RWPE1 (cell line): ENCODE measurements around the gene PRMT9.

Experiments
- CTCF ChIA-PET: fragments of 350-600 bp; sonication (Branson Sonifier 250); formaldehyde crosslinking; extraction: SDS; loops from one replicate; lab custom pipeline; 2021; lab: Yijun Ruan, JAX
- POLR2A ChIA-PET: fragments of 400-600 bp; formaldehyde crosslinking; extraction: SDS; loops from one replicate; lab custom pipeline; 2020; ENCODE audit warnings: antibody characterized with exemption; ENCODE audit not compliant: low non-redundant PET; lab: Yijun Ruan, JAX
- DNase-seq: peaks from one replicate; pipeline ENCODE4 v3.0.0; 2012; ENCODE audit warnings: low spot score
- H3K27ac ChIP-seq: fragments of 450-650 bp; 2 replicates; pipeline ENCODE4 v1.5.1; 2017
- TF ChIP-seq, protein P1 (sequence below): fragments of 450-650 bp; conservative IDR thresholded peaks from 2 replicates; pipeline ENCODE4 v1.5.1; 2017; ENCODE audit warnings: low read depth, mild to moderate bottlenecking

The PRMT9 gene

DNA sequence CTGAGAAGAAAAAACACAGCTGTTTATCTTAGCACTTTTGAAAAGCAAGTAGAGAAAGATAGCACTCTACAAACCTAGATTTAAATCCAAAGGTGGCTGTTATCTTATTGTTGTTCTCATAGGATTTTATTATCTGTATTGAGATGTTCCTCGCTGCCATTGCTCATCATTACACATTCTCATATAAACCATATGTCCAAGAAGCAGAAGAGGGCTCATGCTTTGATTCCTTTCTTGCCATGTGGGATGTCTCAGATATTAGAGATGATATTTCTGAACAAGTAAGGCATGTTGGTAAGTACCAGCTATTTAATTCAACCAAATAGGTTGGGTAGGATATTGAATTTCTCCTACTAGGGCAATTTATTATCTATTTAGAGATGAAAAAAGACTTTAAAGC, 50.3 kb downstream of the PRMT9 start:
- H3K27ac ChIP-seq = no peak overlapping the region
- TF ChIP-seq, protein P1, sequence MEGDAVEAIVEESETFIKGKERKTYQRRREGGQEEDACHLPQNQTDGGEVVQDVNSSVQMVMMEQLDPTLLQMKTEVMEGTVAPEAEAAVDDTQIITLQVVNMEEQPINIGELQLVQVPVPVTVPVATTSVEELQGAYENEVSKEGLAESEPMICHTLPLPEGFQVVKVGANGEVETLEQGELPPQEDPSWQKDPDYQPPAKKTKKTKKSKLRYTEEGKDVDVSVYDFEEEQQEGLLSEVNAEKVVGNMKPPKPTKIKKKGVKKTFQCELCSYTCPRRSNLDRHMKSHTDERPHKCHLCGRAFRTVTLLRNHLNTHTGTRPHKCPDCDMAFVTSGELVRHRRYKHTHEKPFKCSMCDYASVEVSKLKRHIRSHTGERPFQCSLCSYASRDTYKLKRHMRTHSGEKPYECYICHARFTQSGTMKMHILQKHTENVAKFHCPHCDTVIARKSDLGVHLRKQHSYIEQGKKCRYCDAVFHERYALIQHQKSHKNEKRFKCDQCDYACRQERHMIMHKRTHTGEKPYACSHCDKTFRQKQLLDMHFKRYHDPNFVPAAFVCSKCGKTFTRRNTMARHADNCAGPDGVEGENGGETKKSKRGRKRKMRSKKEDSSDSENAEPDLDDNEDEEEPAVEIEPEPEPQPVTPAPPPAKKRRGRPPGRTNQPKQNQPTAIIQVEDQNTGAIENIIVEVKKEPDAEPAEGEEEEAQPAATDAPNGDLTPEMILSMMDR = no peak
- no peak for DNase-seq
- POLR2A ChIA-PET = no interaction called here
- CTCF ChIA-PET = interaction anchor here (0.7 kb wide), 1 partner anchor 11 kb away, joined by 3 read pairs; no protein-coding TSS in a partner anchor

DNA sequence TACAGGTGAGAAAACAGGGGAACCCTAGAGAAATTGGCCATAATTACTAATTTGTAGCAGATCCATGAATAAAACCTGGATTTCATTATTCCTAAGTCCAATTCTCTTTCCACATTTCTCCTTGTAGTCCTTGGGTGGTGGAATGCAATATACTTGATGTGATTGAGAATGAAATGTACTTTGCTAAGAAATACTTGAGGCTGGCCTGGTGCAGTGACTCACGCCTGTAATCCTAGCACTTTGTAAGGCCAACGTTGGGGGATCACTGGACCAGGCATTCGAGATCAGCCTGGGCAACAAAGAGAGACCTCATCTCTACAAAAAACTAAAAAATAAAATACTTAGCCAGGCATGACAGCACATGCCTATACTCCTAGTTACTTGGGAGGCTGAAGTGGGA, 50.9 kb downstream of the PRMT9 start:
- DNase-seq = no peak
- H3K27ac ChIP-seq = no peak overlapping the region
- CTCF ChIA-PET = no interaction called here
- TF ChIP-seq, protein P1 = no peak
- POLR2A ChIA-PET = no interaction called here

GRCh38 chr4:147629783-147630730, 53.9 kb downstream of the PRMT9 start:
- ChIA-PET POLR2A (no interaction called here), CTCF (interaction anchor here (1.0 kb wide), 1 partner anchor 237 kb away, joined by 5 read pairs; no protein-coding TSS in a partner anchor)

GRCh38 chr4:147628415-147628814, 55.5 kb downstream of the PRMT9 start:
- H3K27ac ChIP-seq = no peak overlapping the region
- ChIA-PET POLR2A (no interaction called here), CTCF (no interaction called here)
- TF ChIP-seq, protein P1 = no peak
- no peak for DNase-seq

More at GRCh38 chr4:147629783-147630730, 53.9 kb downstream of the PRMT9 start:
- H3K27ac ChIP-seq = no peak overlapping the region
- DNase-seq = no peak
- TF ChIP-seq, protein P1 = no peak

GRCh38 chr4:147626903-147627302, 57.1 kb downstream of the PRMT9 start:
- ChIA-PET CTCF (no interaction called here), POLR2A (no interaction called here)
- H3K27ac ChIP-seq = no peak overlapping the region
- no peak for DNase-seq
- TF ChIP-seq, protein P1 = no peak

- CTCF ChIA-PET = no interaction called here
- POLR2A ChIA-PET = no interaction called here
- no peak for DNase-seq
- TF ChIP-seq, protein P1 = no peak
- no peak overlapping the region for H3K27ac ChIP-seq
Measured at GRCh38 chr4:147625733-147626132, 58.2 kb downstream of the PRMT9 start.
